Lower leg skin (tissue), 4 donors: Measurements from ENCODE around the gene S100A1. TPM values are rescaled to one million over a fixed set of nuclear protein-coding genes. Genes with fewer than 3 reads are reported as not detected.

Experiments used
- DNase-seq, 2 donors: peaks; one replicate each; pipeline ENCODE4 v3.0.0-alpha.2; 2019; ENCODE audit warnings: low spot score in 2 of 2
- H3K4me3 ChIP-seq: fragments of 200-600 bp; sonication (generic); 2 replicates; pipeline ENCODE4 v1.5.1; 2017; ENCODE audit warnings: mild to moderate bottlenecking, low read depth; ENCODE audit not compliant: poor library complexity, severe bottlenecking
- CTCF ChIP-seq, 3 donors: fragments of 450-650 bp; IDR thresholded peaks; one replicate each; pipeline ENCODE4 v1.5.1; 2016; ENCODE audit warnings: antibody characterized with exemption in 3 of 3, mild to moderate bottlenecking in 3 of 3, moderate library complexity in 2 of 3
- POLR2A ChIP-seq, 2 donors: fragments of 450-650 bp; IDR thresholded peaks; one replicate each; pipeline ENCODE4 v1.6.1; 2016 to 2017; ENCODE audit warnings: antibody characterized with exemption in 2 of 2, mild to moderate bottlenecking in 1 of 2, moderate library complexity in 1 of 2
- WGBS, 2 donors: methylation state at CpG; one replicate each; pipeline ENCODE4 v1.1.5; 2018; 5-methylcytosine and 5-hydroxymethylcytosine counted together
- intact Hi-C: fragments of 100-400 bp; cut with DNase I; formaldehyde crosslinking; loops from one replicate; pipeline ENCODE4 v1.15.0; 2023; ENCODE audit warnings: low total_unique reads
- total RNA-seq, 4 donors: library from RNA; depleted of rRNA; stranded (reverse); fragments of >200 nt; gene quantifications; one replicate each; pipeline ENCODE4 v1.1.0, GENCODE V29; 2016

Gene S100A1
- total RNA-seq, 4 donors from 2014 or later, result 8.7 to 33.5 (median 23.8) TPM

GRCh38 chr1:153597206-153597605, 31.0 kb upstream of the S100A1 start:
- H3K4me3 ChIP-seq, result no peak overlapping the region
- TF ChIP-seq POLR2A (IDR thresholded peaks at IDR 0.05), result no peak
- no peak for TF ChIP-seq CTCF (IDR thresholded peaks at IDR 0.05)
- intact Hi-C loops, result no loop called here
- no peak for DNase-seq
- WGBS, 2 donors, result 69 to 71% methylated on average over 6 of the region's 6 CpGs

DNA sequence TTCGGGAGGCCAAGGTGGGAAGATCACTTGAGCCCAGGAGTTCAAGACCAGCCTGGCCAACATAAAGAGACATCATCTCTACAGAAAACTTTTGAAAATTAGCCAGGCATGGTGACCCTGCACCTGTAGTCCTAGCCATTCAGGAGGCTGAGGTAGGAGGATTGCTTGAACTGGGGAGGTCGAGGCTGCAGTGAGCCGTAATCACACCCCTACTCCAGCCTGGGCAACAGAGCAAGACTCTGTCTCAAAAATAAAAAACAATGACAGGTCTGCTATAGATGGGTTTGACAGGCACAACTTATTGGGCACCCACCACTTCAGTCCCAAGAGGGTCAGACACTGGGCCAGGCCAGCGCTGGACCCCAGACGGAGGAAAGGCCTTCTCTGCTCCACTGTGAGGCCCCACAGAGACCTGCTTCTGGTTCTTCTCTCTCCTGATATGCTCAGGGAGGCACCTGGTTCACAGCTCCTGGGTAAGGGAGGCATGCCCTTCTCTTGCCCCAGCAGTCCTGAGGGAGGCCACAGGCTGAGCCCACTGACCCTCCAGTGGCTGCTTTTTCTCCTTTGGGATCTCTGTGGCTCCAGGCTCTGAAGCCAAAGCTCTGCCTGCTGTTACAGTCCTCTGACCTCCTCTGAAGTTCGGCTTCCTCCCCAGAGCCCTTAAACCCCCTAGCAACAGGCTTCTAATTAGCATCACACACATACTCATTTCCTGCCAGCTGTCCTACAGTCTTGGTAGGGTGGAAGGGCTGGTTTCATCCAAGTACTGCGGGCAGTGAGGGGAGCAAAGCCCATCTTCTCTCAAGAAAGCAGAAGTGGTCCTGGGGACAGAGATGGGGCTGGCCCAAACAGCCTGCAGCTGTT, 29.7 kb upstream of the S100A1 start:
- no peak overlapping the region for H3K4me3 ChIP-seq
- DNase-seq, result no peak
- TF ChIP-seq CTCF (IDR thresholded peaks at IDR 0.05) (no peak), POLR2A (IDR thresholded peaks at IDR 0.05) (no peak)
- intact Hi-C loops, result no loop called here
- WGBS, 2 donors, result 79% methylated on average over 7 of the region's 7 CpGs

GRCh38 chr1:153599847-153600246, 28.4 kb upstream of the S100A1 start:
- intact Hi-C loops, result no loop called here
- 88 to 90% methylated on average over 7 of the region's 7 CpGs for WGBS, 2 donors
- TF ChIP-seq POLR2A (IDR thresholded peaks at IDR 0.05), result no peak
- TF ChIP-seq CTCF (IDR thresholded peaks at IDR 0.05), result no peak
- no peak overlapping the region for H3K4me3 ChIP-seq
- no peak for DNase-seq

DNA sequence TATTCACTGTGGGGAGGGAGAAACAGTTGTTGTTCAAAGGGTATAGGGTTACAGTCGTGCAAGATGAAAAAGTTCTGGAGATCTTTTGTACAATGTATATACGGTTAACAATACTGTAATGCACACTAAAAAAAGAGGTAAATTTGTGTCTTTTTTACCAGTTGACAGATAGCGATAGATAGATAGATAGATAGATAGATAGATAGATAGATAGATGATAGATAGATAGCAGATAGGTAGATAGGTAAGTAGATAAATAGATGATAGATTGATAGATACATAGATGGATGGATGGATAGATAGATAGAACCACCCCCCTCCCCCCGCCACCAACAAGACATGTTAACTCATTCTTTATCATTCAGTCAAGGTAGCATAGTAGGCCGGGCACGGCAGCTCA, 25.5 kb upstream of the S100A1 start:
- no peak for DNase-seq
- WGBS, 2 donors, result 86 to 94% methylated on average over 6 of the region's 6 CpGs
- intact Hi-C loops, result no loop called here
- no peak for TF ChIP-seq CTCF (IDR thresholded peaks at IDR 0.05)
- TF ChIP-seq POLR2A (IDR thresholded peaks at IDR 0.05), result no peak
- H3K4me3 ChIP-seq, result no peak overlapping the region

GRCh38 chr1:153606194-153606593, 22.0 kb upstream of the S100A1 start:
- TF ChIP-seq POLR2A (IDR thresholded peaks at IDR 0.05) (no peak), CTCF (IDR thresholded peaks at IDR 0.05) (no peak)
- no peak overlapping the region for H3K4me3 ChIP-seq
- 92 to 94% methylated on average over 11 of the region's 11 CpGs for WGBS, 2 donors
- no peak for DNase-seq
- intact Hi-C loops, result no loop called here

- no peak for TF ChIP-seq CTCF (IDR thresholded peaks at IDR 0.05)
- no peak for TF ChIP-seq POLR2A (IDR thresholded peaks at IDR 0.05)
- DNase-seq, result no peak
- intact Hi-C loops, result no loop called here
- WGBS, 2 donors, result 80 to 92% methylated on average over 8 of the region's 8 CpGs
- no peak overlapping the region for H3K4me3 ChIP-seq
Measured at GRCh38 chr1:153607381-153607780, 20.9 kb upstream of the S100A1 start.
